ENCODE results near the gene MEIS3.
"Not testable (repeated sequence)": the region's sequence is repeated elsewhere in the genome, so short reads cannot be mapped to it uniquely, and the experiment has no call there.

Gene MEIS3

DNA sequence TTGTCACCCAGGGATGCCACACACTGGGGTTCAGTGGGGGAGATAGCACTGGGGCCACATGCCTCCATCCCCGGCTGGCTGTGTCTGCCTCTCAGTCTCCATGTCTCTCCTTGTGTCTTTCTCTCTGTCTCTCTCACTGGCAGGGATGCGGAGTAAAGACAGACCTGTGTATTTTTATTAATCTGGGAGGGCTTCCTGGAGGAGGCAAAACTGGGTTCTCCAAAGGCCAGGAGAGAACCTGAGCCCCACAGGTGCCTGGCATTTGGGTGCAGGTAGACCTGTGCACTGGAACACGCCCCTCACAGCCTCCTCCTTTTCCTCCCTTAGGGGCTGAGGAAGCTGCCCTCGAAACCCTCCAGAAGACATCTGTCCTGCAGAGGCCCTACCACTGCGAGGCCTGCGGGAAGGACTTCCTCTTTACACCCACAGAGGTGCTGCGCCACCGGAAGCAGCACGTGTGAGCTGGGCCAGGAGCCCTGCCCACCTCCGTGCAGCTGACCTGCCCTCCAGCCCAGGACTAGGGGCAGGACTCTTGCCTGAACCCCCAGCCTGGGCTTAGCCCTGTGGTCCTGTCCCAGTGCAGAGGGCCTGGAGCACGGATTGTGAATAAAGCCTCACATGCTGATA lies 37.6 kb downstream of the MEIS3 start:
- no peak for DNase-seq

DNA sequence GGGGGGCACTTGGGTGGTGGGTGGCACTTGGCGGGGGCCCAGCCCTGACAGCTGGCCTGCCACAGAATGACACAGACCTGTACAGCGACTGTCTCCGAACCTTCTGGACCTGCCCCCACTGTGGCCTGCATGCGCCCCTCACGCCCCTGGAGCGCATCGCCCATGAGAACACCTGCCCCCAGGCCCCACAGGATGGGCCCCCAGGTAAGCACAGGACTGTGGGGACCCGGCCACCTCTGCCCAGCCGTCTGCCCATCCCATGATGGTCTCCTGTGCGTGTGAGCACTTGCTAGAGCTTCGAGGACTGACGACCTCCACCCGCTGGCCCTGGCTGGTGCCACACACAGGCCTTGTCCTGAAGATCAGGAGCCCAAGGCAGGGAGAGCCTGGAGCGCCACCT lies 38.2 kb downstream of the MEIS3 start:
- no peak for DNase-seq

- DNase-seq, result no peak
Measured at GRCh38 chr19:47380559-47380958, 38.8 kb downstream of the MEIS3 start.

- DNase-seq, result no peak
Measured at GRCh38 chr19:47379381-47379938, 39.9 kb downstream of the MEIS3 start.

DNA sequence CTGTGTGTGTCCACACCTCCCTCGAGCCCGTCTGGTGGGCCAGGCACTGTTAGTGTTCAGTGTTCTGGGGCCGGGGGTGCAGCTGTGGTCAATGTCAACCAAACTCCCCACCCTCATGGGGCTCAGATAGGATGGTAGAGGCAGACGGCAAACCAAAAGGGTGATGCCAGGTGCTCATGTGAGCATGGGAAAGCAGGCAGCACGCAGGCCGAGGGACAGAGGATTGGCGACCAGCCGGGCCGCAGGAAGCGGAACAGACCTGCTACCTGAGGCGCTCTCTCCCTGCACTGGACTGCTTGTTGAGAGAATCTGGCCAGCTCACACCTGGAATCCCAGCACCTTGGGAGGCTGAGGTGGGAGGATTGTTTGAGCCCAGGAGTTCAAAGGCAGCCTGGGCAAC lies 41.1 kb downstream of the MEIS3 start:
- no peak for DNase-seq

GRCh38 chr19:47377801-47378200 lies 41.5 kb downstream of the MEIS3 start:
- DNase-seq, result no peak

GRCh38 chr19:47377208-47377701 lies 42.1 kb downstream of the MEIS3 start:
- no peak for DNase-seq

DNA sequence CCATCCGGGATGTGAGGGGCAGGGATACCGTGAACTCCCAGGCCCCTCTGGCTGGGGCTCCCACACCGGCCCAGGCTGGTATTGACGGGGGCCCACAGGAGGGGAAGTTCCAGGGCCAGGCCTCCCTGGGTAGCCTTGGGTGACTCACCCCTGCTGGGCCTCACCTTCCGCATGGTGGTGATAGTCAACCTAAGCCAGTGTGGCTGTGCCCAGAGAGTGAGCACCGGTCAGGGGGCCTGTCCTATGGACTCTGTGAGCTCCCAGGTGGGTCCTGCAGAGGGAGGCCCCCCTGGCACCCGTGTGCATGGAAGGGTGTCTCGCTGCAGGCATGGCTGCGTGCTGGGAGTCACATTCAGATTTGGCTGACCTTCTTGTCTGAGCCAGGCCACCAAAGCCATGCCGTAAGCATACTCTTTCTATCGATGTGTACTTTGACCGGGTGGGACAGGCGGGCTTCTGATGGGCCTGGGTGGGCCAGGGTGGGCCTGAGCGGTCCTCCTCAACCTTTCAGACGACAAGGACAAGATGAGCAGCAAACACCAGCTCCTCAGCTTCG lies 42.7 kb downstream of the MEIS3 start:
- no peak for DNase-seq

GRCh38 chr19:47375694-47376588 lies 43.4 kb downstream of the MEIS3 start:
- no peak for DNase-seq

GRCh38 chr19:47374876-47375693 lies 44.2 kb downstream of the MEIS3 start:
- no peak for DNase-seq

DNA sequence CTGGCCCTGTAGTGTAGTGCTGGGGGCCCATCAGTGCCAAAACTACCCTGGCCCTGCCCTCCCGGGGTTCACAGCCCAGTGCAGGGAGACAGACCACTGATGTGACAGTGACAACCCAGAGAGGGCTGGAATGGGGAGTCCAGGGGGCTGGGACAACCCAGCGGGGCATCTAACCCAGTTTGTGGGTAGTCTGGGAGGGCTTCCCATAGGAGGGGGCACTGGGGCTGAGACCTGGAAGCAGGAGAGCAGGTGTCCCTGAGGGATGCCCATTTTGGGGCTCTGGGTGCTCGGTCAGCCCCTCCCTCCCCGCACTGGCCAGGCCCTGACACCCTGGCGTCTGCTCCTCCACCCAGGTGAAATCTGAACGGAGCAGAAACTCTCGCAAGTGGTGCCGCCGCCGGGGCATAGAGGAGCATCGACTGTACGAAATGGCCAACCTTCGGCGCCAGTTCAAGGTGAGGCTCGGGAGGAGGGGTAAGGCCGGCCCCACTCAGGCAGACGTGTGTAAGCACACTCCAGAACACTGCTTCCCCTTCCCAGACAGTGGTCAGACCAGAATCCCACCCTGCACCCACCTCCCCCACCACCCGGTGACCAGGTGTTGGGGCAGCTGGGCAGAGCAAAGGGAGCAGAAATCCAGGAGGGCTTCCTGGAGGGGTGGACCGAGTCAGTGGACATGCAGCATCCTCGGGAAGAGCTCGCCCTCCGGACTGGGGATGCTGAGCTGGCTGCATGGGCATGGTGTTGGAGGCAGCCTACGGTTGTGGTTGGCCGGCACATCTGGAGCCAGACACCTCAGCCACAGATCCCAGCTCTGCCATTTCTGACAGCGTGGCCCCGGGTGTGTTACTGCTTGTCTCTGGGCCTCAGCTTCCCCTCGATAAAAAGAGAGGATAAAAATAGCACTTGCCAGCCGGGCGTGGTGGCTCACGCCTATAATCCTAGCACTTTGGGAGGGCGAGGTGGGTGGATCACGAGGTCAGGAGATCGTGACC lies 45.8 kb downstream of the MEIS3 start:
- DNase-seq, result no peak

DNA sequence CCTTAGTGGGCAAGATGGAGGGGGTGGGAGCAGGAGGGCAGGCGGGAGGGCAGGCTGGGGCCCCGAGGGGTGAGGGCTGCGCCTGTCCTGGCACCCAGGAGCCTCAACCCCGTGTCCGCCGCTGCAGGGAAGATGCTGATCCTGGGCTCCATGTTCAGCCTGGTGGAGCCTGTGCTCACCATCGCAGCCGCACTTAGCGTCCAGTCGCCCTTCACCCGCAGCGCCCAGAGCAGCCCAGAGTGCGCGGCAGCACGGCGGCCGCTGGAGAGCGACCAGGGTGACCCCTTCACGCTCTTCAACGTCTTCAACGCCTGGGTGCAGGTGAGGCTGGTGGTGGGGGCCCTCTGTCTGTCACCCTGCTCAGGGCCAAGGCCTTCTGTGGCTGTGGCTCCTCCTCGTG lies 46.7 kb downstream of the MEIS3 start:
- no peak for DNase-seq

- no peak for DNase-seq
Measured at GRCh38 chr19:47371261-47371660, 48.1 kb downstream of the MEIS3 start.

DNA sequence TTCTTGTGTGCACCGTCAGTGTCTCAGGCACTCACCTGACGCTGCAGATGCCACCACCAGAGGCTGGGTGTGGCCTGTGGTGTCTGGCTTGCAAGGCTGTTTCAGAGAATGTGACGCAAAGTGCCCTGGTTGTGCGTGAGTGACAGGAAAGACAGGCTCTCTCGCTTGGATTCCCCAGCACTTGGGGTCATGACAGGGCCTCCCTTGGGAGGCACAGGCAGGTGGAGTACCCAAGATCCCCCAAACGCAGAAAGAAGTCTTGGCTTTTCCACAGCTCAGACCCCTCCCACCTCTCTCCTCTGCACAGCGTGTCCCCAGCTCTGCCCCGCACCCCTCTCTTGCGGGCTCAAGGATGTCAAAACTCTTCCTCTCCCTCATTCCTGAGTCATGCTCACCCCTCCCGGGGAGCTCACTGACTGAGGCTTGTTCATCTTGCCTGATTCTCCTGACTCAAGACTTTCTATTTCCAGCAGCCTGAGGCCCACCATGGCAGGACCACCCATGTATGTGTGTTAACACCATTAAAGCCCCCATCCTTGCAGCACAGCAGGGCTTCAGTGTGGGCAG lies 49.2 kb downstream of the MEIS3 start:
- no peak for DNase-seq

DNA sequence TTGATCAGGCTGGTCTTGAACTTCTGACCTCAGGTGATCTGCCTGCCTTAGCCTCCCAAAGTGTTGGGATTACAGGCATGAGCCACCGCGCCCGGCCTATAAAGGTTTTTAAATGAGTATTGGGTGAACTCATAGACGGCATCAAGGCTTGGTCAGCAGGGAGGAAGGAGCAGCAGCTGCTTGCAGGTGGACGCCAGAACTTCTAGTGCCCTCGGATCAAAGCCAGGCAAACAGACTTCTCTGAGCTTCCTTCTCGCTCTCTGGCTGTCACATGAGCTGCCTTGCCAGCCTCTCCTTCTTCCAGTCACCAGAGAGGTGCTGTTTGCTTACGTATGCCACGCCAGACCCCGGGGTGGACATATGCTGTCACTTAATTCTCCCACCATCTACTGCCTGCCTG lies 53.9 kb downstream of the MEIS3 start:
- DNase-seq, result not testable (repeated sequence)

DNA sequence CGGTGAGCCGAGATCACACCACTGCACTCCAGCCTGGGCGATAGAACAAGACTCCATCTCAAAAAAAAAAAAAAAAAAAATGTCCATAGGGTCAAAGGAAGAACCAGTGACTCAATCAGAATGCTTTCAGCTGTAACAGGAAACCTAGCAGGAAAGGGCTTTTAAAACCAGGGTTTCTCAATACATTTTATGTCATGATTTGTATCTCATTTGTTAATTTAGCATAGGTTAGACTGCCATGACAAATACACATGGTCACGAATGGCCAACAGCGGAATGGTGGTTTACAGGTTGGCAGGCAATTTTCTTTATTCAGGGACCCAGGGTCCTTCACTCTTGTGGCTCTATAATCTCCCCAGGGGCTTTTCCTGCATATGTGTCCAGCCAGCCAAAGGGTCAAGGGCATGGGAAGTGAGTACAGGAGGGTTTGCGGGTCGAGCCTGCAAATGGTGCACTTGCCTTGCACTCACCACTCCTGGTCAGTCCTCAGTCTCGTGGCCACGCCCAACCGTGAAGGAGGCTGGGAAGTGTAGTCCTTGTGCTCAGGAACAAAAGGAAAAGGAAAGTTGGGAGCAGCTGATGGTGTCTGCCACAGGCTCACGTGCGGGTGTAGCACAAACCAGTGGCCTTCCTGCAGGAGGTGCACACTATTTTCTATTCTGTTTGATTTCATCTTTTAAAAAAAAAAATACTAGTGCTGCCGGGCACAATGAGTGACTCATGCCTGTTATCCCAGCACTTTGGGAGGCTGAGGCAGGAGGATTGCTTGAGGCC lies 55.4 kb downstream of the MEIS3 start:
- DNase-seq, result no peak

DNA sequence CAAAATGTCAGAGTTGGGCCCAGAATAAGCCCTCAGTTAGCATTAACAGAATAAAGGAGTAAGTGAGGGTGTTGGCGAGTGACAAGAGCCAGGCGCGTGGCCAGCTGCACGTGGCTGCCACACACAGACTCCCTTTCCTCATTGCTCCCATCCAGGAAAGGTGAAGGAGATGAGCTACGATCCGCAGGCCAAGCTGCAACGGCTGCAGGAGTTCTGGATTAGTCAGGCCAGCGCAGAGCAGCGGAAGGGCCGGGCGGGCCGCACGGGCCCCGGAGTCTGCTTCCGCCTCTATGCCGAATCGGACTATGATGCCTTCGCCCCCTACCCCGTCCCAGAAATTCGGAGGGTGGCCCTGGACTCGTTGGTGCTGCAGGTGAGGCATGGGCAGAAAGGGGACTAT lies 57.0 kb downstream of the MEIS3 start:
- no peak for DNase-seq

DNA sequence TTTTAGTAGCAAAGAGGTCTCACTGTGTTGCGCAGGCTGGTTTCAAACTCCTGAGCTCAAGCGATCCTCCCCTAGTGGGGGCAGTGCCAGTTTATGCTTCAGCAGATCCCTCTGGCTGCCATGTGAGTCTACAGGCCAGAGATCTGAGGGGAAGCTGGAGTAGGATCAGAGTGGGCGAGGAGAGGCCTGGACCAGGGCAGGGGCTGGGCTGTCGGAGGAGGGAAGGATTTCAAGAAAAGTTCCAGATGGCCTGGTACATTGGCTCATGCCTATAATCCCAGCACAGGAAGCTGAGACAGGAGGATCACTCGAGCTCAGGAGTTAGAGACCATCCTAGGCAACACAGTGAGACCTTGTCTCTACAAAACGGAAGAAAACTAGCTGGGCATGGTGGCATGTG lies 60.4 kb downstream of the MEIS3 start:
- no peak for DNase-seq

- DNase-seq, result no peak
Measured at GRCh38 chr19:47357788-47358680, 61.3 kb downstream of the MEIS3 start.
